Activated naive CD8-positive, alpha-beta T cell treated with anti-CD3 and anti-CD28 coated beads for 36 hours (primary cell): ENCODE data around the gene COL4A2. TPM values are rescaled to one million over a fixed set of nuclear protein-coding genes. Genes with fewer than 3 reads are reported as not detected.
A peak's percentile ranks its signal among the peaks of the same experiment; 100 is the strongest.
"Not testable (repeated sequence)": the region's sequence is repeated elsewhere in the genome, so short reads cannot be mapped to it uniquely, and the experiment has no call there.

Experiments
- DNase-seq: peaks from one replicate; pipeline ENCODE4 v3.0.0; 2021
- H3K27ac Mint-ChIP-seq: one replicate; pipeline ENCODE4 v1.8.0; 2022; ENCODE audit warnings: mild to moderate bottlenecking, moderate library complexity, mixed read lengths
- H3K27me3 Mint-ChIP-seq: one replicate; pipeline ENCODE4 v1.8.0; 2022; ENCODE audit warnings: mild to moderate bottlenecking, mixed read lengths
- H3K36me3 Mint-ChIP-seq: one replicate; pipeline ENCODE4 v1.8.0; 2021; ENCODE audit warnings: mild to moderate bottlenecking, mixed read lengths
- H3K4me1 Mint-ChIP-seq: one replicate; pipeline ENCODE4 v1.8.0; 2021; ENCODE audit warnings: mixed read lengths
- H3K4me3 Mint-ChIP-seq: one replicate; pipeline ENCODE4 v1.8.0; 2022; ENCODE audit warnings: mild to moderate bottlenecking, moderate library complexity, mixed read lengths
- H3K9me3 Mint-ChIP-seq: one replicate; pipeline ENCODE4 v1.8.0; 2022; ENCODE audit warnings: mixed read lengths
- total RNA-seq, 2 experiments: library from RNA; stranded (reverse); gene quantifications; one replicate each; pipeline ENCODE4 v1.2.3, GENCODE V29; 2021

COL4A2 gene
- total RNA-seq, 2 experiments from 2014 or later = not detected

DNA sequence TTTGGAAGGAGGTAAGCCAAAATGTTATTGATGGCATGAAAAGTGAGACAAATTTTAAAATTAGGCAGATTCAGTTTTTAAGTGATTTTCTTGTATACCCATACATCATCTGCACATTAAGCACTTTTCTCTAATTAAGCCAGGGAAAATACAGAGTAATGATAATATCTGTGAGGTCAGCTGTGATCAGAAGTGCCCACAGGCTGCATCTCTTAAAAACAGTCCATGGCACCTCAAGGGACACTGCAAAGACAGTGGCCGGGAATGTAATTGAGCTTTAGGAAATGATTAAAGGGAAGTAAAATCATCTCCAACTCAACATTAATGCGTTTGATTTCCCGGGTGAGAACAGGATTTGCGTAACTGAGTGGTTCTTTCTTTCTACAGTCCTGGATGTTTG, 2.1 kb upstream of the COL4A2 start:
- peaks cover 6% of the 10 kb centered on the region for H3K4me1 Mint-ChIP-seq
- H3K27ac Mint-ChIP-seq = no peak overlapping the region
- H3K36me3 Mint-ChIP-seq = no peaks in the 10 kb centered on the region
- peaks cover 88% of the 10 kb centered on the region for H3K27me3 Mint-ChIP-seq
- no peak for DNase-seq
- no peak overlapping the region for H3K4me3 Mint-ChIP-seq
- H3K9me3 Mint-ChIP-seq = no peaks in the 10 kb centered on the region

DNA sequence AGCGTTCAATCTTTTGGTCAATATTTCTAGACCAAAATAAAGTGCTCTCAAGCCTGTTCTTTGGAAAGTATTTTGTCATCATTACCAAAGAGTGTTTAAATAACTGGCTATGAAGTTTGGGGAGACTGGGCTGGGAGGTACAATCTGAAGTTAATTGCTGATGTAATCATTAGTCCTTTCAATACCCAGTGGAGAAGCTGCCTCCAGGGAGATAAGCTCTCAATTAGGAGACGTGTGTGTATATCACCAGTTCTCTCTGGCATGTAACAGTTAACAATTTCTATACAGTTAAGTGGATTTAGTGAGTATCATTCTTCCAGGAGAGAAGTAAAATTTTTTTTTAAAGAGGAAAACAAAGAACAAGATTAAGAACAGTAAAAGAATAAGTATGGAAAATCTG, 1.5 kb upstream of the COL4A2 start:
- no peak overlapping the region for H3K27ac Mint-ChIP-seq
- H3K27me3 Mint-ChIP-seq = peaks cover 88% of the 10 kb centered on the region
- peaks cover 6% of the 10 kb centered on the region for H3K4me1 Mint-ChIP-seq
- H3K9me3 Mint-ChIP-seq = no peaks in the 10 kb centered on the region
- no peak overlapping the region for H3K4me3 Mint-ChIP-seq
- H3K36me3 Mint-ChIP-seq = no peaks in the 10 kb centered on the region
- no peak for DNase-seq

DNA sequence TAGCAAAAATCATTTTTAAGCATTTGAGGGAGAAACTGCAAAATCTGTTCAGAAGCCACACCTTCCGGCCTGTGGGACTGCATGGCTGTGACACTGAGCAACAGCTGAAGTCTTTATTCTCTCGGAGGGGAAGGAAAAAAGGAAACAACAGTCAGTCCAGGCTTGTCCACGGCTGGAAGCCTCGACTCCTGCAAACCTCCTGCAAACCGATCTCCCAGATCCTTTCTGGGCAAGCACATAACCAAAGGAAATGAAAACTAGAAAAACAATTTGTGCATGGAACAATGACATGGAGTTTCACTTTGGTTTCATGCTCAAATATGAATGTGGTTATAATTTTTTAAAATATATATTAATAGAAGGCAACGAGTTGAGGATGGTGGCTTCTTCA, 1.1 kb upstream of the COL4A2 start:
- H3K4me1 Mint-ChIP-seq = peaks cover 6% of the 10 kb centered on the region
- no peaks in the 10 kb centered on the region for H3K36me3 Mint-ChIP-seq
- no peak for DNase-seq
- no peak overlapping the region for H3K27ac Mint-ChIP-seq
- no peaks in the 10 kb centered on the region for H3K9me3 Mint-ChIP-seq
- H3K4me3 Mint-ChIP-seq = no peak overlapping the region
- peaks cover 88% of the 10 kb centered on the region for H3K27me3 Mint-ChIP-seq

DNA sequence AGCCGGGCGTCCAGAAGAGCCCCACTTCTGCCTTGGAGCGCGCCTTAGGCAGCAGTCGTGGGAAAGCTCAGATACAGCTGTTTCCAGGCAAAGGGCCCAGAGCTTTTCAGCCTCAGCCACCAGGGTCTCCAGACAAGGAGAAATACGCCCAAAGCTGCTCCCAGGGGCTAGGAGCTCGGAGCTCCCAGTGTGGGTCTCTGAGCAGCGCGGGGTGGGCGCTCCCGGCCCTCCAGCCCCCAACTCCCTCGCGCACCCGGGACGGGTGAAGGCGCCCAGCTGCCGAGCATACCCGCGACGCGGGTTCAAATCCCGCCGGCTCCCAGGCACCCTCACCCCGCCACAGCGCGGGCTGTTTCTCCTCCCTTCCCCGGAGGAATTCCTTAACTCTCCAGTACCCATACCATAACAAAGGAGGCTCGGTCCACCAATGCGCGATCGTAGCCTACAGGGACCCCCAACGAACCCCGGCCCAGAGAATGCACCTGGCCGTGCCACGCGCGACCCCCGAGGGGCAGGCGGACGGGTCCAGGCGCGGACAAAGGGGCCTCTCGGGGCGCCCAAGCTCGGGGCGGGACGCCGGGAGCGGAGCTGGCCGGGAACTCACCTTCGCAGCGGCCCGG, 634 bp upstream of the COL4A2 start:
- H3K9me3 Mint-ChIP-seq = no peaks in the 10 kb centered on the region
- no peak overlapping the region for H3K27ac Mint-ChIP-seq
- no peaks in the 10 kb centered on the region for H3K36me3 Mint-ChIP-seq
- H3K4me1 Mint-ChIP-seq = peaks cover 6% of the 10 kb centered on the region
- H3K27me3 Mint-ChIP-seq = peaks cover 90% of the 10 kb centered on the region
- no peak overlapping the region for H3K4me3 Mint-ChIP-seq
- DNase-seq = no peak

DNA sequence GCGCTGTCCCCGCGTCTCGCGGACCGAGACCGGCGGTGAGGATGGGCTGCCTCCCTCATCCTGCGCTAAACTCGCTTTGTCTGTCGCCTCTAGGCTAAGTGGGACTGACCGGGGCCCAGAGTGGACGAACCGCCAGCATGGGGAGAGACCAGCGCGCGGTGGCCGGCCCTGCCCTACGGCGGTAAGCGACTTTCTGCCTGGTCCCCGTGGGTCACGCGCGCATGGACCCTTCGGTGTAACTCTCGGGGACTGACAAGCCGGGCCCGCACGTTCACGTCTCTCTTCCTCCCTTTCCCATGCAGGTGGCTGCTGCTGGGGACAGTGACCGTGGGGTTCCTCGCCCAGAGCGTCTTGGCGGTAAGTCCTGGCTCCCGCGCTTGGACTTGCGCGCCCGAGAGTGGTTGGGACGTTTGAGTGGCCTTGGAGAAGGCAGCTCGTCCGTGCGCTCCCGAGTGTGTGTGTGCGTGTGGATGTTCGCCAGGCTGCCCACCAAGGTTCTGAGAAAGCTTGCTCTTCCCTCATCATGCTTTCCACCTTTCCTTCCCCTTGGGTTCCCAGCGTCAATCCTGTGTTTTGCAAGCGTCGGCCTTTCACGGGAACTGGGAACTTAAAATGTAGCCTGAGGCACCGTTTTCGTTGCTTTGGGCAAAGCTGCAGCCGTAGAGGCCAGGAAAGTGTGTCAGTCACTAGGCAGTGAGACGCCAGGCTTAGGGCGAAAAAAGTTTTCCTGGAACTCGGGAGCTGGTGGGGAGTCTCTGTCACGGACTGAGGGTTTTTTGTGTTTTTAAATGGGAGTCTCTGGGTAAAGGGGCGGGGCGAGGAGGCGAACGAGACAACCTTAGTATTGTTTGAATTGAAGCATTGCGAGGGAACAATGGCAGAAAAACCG, 927 bp downstream of the COL4A2 start:
- no peaks in the 10 kb centered on the region for H3K9me3 Mint-ChIP-seq
- H3K36me3 Mint-ChIP-seq = no peaks in the 10 kb centered on the region
- H3K27ac Mint-ChIP-seq = no peak overlapping the region
- peak overlapping the region; percentile 19 for H3K4me3 Mint-ChIP-seq
- DNase-seq = no peak
- H3K27me3 Mint-ChIP-seq = peaks cover 90% of the 10 kb centered on the region
- peaks cover 6% of the 10 kb centered on the region for H3K4me1 Mint-ChIP-seq

DNA sequence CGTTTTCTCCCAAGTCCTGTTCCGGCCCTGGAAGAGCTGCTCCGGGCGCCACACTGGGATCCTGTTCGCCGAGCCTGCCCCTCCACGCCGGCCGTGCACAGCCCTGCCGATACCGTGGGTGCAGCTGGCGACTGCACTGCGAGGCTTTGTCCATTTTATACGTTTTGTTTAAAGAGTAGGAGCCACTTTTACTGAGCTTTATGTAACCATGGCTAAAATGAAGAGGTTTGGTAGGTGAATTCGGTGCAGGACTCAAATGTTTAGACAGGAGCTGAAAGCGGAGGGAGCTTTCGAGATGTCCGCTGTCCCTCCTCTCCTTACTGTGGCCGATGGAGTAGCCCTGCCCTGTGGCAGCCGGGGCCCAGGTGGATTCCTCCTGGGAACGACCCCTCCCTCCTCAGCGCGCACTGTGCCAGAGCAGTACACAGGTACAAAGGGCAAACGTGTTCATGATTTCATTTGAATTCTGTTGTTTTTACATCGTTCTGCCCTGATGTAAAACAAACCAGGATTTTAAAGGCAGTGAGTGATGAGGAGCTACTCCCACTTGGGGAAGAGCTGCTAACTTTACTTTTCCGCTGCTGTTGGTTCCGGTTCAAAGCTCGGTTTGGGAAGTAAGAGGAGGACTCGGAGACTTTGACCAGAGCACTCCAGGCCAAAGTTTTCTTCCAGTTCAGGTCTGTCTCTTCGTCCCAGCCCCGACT, 1.7 kb downstream of the COL4A2 start:
- DNase-seq = no peak
- no peaks in the 10 kb centered on the region for H3K36me3 Mint-ChIP-seq
- H3K27me3 Mint-ChIP-seq = peaks cover 84% of the 10 kb centered on the region
- no peaks in the 10 kb centered on the region for H3K9me3 Mint-ChIP-seq
- peaks cover 6% of the 10 kb centered on the region for H3K4me1 Mint-ChIP-seq
- H3K4me3 Mint-ChIP-seq = no peak overlapping the region
- H3K27ac Mint-ChIP-seq = no peak overlapping the region

DNA sequence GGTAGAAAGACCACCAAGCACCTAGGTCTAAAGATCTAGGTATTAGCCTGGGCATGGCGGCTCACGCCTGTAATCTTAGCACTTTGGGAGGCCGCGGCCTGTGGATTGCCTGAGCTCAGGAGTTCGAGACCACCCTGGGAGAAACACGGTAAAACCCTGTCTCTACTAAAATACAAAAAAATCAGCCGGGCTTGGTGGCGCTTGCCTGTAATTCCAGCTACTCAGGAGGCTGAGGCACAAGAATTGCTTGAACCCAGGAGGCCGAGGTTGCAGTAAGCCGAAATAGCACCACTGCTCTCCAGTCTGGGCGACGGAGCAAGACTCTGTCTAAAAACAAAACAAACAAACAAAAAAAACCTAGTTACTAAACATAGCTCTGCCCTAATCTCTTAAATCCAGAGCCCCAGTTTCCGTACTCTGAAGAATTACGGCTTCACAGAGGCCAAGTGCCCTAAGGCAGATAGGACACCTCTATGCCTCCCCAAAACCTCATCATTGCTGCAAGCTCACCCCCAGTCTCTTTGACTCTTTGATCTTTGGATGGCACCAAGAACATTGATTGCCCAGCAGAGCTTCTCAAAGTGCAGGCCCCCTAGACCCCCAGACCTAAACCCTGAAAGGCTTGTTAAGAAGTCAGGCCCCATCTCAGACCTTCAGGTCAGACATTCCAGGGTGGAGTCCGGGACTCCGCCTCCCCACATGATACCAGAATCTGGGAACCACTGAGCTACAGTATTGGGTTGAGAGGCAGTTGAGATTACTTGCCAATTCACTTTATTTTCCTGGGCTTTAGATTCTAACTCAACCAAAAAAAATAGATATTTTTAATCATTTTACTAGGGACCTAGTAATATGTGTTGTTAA, 2.8 kb downstream of the COL4A2 start:
- peaks cover 6% of the 10 kb centered on the region for H3K4me1 Mint-ChIP-seq
- no peaks in the 10 kb centered on the region for H3K36me3 Mint-ChIP-seq
- no peak overlapping the region for H3K27ac Mint-ChIP-seq
- no peak overlapping the region for H3K4me3 Mint-ChIP-seq
- peaks cover 81% of the 10 kb centered on the region for H3K27me3 Mint-ChIP-seq
- H3K9me3 Mint-ChIP-seq = no peaks in the 10 kb centered on the region
- no peak for DNase-seq

DNA sequence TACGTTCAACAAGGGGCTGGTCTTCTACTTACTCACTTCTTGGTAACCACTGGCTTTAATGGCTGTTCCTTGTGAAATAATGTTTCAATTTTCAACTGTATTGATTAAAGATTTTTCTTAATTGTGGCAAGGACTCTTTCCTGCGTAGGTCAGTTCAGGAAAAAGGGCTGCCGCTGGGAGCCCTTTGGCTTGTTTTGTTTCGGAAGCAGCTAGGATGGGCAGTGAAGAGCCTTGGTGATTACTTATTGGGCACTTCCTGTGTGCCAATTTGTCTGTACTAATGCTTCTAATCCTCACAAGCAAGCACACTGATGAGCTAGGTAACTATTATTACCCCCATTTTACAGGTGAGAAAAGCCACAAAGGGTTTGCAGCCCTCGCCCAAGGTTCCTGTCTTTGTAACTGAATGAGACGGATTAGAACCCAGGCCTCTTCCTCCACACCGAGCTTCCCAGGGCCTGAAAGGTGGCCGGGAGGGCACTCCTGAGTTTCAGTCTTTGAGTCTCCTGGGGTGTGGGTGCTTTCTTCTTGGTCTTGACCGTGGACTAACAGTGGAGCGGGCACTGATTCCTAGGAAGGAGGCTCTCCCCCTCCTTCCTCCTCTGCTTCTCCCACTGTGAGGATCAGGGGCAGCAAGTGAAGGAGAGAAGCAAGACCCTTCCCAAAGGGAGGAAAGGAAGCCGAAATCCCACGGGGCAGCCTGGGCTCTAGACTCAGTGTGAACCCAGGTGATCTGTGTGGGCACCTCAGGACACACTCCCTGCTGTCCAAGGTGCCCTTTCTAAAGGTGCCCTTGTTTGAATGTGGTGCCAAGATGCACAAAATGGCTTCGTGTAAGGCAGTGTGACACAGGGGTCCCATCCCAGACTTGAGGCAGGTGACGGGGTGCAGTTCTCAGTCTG, 3.7 kb downstream of the COL4A2 start:
- peaks cover 6% of the 10 kb centered on the region for H3K4me1 Mint-ChIP-seq
- H3K27ac Mint-ChIP-seq = no peak overlapping the region
- no peak overlapping the region for H3K4me3 Mint-ChIP-seq
- H3K36me3 Mint-ChIP-seq = no peaks in the 10 kb centered on the region
- no peak for DNase-seq
- H3K9me3 Mint-ChIP-seq = no peaks in the 10 kb centered on the region
- H3K27me3 Mint-ChIP-seq = peaks cover 78% of the 10 kb centered on the region

DNA sequence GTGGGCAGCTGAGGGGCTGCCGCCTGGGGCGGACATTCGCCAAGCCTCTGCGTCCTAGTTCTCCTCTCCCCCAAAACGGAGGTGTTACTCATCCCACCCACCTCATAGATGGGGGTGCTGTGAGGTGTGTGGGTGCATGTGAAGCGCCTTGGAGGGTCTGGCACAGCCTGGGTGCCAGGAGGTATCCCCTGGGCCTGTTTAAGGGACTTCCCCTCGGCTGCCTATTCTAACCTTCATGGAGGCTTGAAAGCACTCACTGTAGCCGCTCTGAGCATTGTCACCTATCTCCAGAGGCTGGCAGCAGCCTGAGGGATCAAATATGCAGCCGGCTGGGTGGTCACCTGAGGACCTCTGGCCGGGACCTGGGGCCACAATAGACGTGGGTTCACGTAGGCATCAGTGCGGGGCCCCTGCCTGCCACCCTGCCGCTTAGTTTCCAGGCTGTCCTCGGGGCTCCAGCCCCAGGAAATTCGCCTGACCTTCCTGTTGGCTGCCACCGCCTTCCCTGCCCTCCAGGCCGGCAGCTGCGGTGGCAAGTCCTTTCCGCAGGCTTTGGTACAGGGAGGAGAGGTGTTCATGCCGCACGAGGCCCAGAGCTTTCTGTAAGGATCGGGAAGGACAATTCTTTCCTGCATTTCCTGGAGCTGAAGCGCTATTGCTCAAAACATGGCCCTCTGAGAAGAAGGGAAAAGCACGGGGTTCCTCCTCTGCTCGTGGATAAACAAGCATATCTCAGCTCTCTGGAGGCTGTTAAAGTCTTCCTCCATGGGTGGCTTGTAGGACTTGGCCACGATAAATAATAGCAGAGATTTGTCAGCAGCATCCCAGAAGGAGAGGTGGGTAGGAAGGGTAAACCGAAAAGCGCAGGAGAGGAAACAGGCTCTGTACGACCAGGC, 4.6 kb downstream of the COL4A2 start:
- Mint-ChIP-seq H3K36me3 (no peaks in the 10 kb centered on the region), H3K4me1 (peaks cover 6% of the 10 kb centered on the region), H3K27ac (no peak overlapping the region), H3K4me3 (no peak overlapping the region), H3K9me3 (no peaks in the 10 kb centered on the region), H3K27me3 (peaks cover 74% of the 10 kb centered on the region)
- no peak for DNase-seq

DNA sequence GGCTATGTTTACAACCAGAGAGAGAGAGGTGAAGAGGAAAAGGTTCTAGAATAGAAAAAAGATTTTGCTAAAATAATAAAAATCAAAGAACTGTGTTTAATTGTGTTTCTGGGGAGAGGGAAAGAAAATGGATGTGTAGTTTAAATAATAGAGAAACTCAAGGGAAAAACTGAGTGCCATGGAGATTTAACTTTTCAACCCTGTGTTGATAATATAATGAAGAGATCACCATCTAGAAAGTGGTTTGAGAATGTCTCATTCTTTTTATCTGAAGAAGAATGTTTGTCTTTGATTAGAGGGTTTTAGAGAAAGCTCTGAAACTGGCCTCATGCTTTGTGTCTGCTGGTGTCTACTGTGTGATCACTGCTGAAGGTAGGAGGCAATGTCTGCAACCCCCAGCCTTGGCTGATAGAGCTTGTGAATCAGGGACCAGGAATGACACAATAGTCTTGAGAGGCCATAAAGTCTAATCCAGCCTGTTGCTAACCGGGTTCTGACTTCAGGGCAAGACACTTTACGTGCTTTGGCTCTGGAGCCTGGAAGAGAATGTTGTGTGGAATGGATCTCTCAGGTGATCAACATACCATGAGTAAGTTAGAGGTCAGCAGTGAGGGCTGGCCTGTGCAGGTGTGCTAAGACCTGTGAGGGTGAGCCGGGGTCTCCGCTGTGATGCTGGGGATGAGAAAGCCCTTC, 5.4 kb downstream of the COL4A2 start:
- Mint-ChIP-seq H3K4me1 (peaks cover 6% of the 10 kb centered on the region), H3K9me3 (no peaks in the 10 kb centered on the region), H3K27ac (no peak overlapping the region), H3K27me3 (peaks cover 77% of the 10 kb centered on the region), H3K4me3 (no peak overlapping the region), H3K36me3 (no peaks in the 10 kb centered on the region)
- no peak for DNase-seq

DNA sequence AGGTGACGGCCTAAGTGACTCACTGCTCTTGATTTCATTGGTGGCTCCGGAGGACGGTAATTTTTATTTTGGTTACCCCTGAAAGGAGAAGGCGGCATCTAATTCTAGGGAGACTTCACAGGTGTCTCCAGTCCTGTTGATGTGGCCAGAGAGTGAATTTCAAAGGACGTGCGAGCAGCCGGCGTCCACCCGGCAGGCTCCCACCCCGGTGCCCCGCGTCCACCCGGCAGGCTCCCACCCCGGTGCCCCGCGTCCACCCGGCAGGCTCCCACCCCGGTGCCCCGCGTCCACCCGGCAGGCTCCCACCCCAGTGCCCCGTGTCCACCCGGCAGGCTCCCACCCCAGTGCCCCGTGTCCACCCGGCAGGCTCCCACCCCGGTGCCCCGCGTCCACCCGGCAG, 6.2 kb downstream of the COL4A2 start:
- H3K27me3 Mint-ChIP-seq = peaks cover 72% of the 10 kb centered on the region
- H3K4me3 Mint-ChIP-seq, H3K4me1 Mint-ChIP-seq, DNase-seq, H3K36me3 Mint-ChIP-seq, H3K27ac Mint-ChIP-seq, H3K9me3 Mint-ChIP-seq: not testable (repeated sequence)

DNA sequence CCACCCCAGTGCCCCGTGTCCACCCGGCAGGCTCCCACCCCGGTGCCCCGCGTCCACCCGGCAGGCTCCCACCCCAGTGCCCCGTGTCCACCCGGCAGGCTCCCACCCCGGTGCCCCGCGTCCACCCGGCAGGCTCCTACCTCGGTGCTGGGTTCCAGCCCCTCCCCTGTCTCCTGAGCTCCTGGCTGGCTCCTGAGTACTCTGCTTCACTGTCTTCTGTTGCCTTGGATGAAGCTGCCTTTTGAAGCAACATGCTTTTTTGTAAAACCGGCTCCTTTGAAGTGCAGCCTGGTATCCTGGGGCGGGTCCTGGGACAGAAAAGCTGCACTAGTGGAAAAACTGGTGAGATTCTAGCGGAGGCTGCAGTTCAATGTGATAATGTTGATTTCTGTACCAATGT, 6.6 kb downstream of the COL4A2 start:
- DNase-seq, H3K4me1 Mint-ChIP-seq, H3K4me3 Mint-ChIP-seq, H3K9me3 Mint-ChIP-seq, H3K36me3 Mint-ChIP-seq, H3K27ac Mint-ChIP-seq: not testable (repeated sequence)
- peaks cover 71% of the 10 kb centered on the region for H3K27me3 Mint-ChIP-seq
